HG02759 (cell line): ENCODE data around the gene ATP6V1B1.

ENCODE experiments used
- ATAC-seq: cut with Tn5 transposase; IDR thresholded peaks from one replicate; pipeline ENCODE4 v1.9.1; 2021; ENCODE audit warnings: mild to moderate bottlenecking, moderate library complexity; ENCODE audit not compliant: unreplicated experiment

Gene ATP6V1B1

GRCh38 chr2:70926042-70926441, 9.7 kb upstream of the ATP6V1B1 start:
- no peak for ATAC-seq

- ATAC-seq = no peak
Observed at GRCh38 chr2:70927138-70927537, 8.6 kb upstream of the ATP6V1B1 start.

- no peak for ATAC-seq
Observed at GRCh38 chr2:70927641-70928040, 8.1 kb upstream of the ATP6V1B1 start.

GRCh38 chr2:70928366-70928765, 7.3 kb upstream of the ATP6V1B1 start:
- no peak for ATAC-seq

- ATAC-seq = no peak
Observed at GRCh38 chr2:70930371-70931329, 5.0 kb upstream of the ATP6V1B1 start.

- no peak for ATAC-seq
Observed at GRCh38 chr2:70931376-70932000, 4.2 kb upstream of the ATP6V1B1 start.

- ATAC-seq = no peak
Observed at GRCh38 chr2:70932631-70933230, 3.0 kb upstream of the ATP6V1B1 start.

GRCh38 chr2:70934981-70935380, 719 bp upstream of the ATP6V1B1 start:
- no peak for ATAC-seq

GRCh38 chr2:70936165-70936978, 672 bp downstream of the ATP6V1B1 start:
- ATAC-seq = no peak

GRCh38 chr2:70936979-70937811, 1.5 kb downstream of the ATP6V1B1 start:
- no peak for ATAC-seq

- ATAC-seq = no peak
Observed at GRCh38 chr2:70937866-70938585, 2.3 kb downstream of the ATP6V1B1 start.

GRCh38 chr2:70938586-70938950, 2.9 kb downstream of the ATP6V1B1 start:
- no peak for ATAC-seq

GRCh38 chr2:70939001-70939838, 3.5 kb downstream of the ATP6V1B1 start:
- ATAC-seq = no peak

- ATAC-seq = no peak
Observed at GRCh38 chr2:70939839-70940580, 4.3 kb downstream of the ATP6V1B1 start.

GRCh38 chr2:70941186-70941585, 5.5 kb downstream of the ATP6V1B1 start:
- no peak for ATAC-seq

GRCh38 chr2:70941701-70942100, 6.0 kb downstream of the ATP6V1B1 start:
- no peak for ATAC-seq

- ATAC-seq = no peak
Observed at GRCh38 chr2:70942396-70943204, 6.9 kb downstream of the ATP6V1B1 start.
